ENCODE data around the gene C9orf50.

Gene C9orf50

GRCh38 chr9:129640871-129641749 is 20.2 kb upstream of the C9orf50 start (continued):
- TF ChIP-seq KLF7 (tag by site-specific recombination; IDR thresholded peaks at IDR 0.05; ENCODE audit: borderline replicate concordance) (peak; percentile 72; the same call in 1 of the 2 replicates), TSHZ1 (tag by site-specific recombination; IDR thresholded peaks at IDR 0.05; ENCODE audit: borderline replicate concordance) (peak; percentile 18; the same call in 1 of the 2 replicates), KLF8 (tag by site-specific recombination; IDR thresholded peaks at IDR 0.05) (0 out of 2 replicates have a peak, but pooled peaks have one; percentile 29), ZNF664 (tag by site-specific recombination; IDR thresholded peaks at IDR 0.05) (no peak), SP2 (tag by site-specific recombination; IDR thresholded peaks at IDR 0.05) (peak; percentile 9), REST (tag by site-specific recombination; IDR thresholded peaks at IDR 0.05) (peak; percentile 40), ZNF843 (tag by site-specific recombination; IDR thresholded peaks at IDR 0.05) (no peak), ZBTB6 (tag by site-specific recombination; IDR thresholded peaks at IDR 0.05) (no peak), ZNF777 (tag by site-specific recombination; IDR thresholded peaks at IDR 0.05; ENCODE audit: borderline replicate concordance) (no peak), WT1 (tag by site-specific recombination; IDR thresholded peaks at IDR 0.05) (peak; percentile 29; the same call in 1 of the 2 replicates), ZNF513 (tag by site-specific recombination; IDR thresholded peaks at IDR 0.05) (no peak), REPIN1 (tag by site-specific recombination; IDR thresholded peaks at IDR 0.05; ENCODE audit: low read depth) (no peak), ZNF658 (tag by site-specific recombination; IDR thresholded peaks at IDR 0.05) (no peak), ZSCAN16 (tag by site-specific recombination; IDR thresholded peaks at IDR 0.05) (no peak), ZNF645 (tag by site-specific recombination; IDR thresholded peaks at IDR 0.05) (no peak), ZNF747 (tag by site-specific recombination; IDR thresholded peaks at IDR 0.05) (no peak), ZNF24 (tag by site-specific recombination; IDR thresholded peaks at IDR 0.05) (0 out of 2 replicates have a peak, but pooled peaks have one; percentile 16), ZFP69B (tag by site-specific recombination; IDR thresholded peaks at IDR 0.05) (no peak), ZNF473 (tag by site-specific recombination; IDR thresholded peaks at IDR 0.05) (no peak), KLF17 (tag by site-specific recombination; IDR thresholded peaks at IDR 0.05) (peak; percentile 65), ZNF398 (tag by site-specific recombination; IDR thresholded peaks at IDR 0.05) (peak; percentile 55)
